K562 (cell line): Measurements from ENCODE around the gene NOTO. TPM values are rescaled to one million over a fixed set of nuclear protein-coding genes. Genes with fewer than 3 reads are reported as not detected.

Source experiments
- CBFB ChIP-seq: sonication (generic); formaldehyde crosslinking; IDR thresholded peaks from 2 replicates; pipeline ENCODE4 v1.4.0; 2020; ENCODE audit warnings: mild to moderate bottlenecking, missing genetic modification reagents
- EHMT2 ChIP-seq: fragments of 450-650 bp; IDR thresholded peaks from 2 replicates; pipeline ENCODE4 v1.6.1; 2018; ENCODE audit warnings: antibody characterized with exemption
- HMGXB4 ChIP-seq: sonication (generic); formaldehyde crosslinking; IDR thresholded peaks from 2 replicates; pipeline ENCODE4 v1.8.1; 2023; ENCODE audit warnings: mild to moderate bottlenecking, missing genetic modification reagents
- KDM5B ChIP-seq: fragments of 200-600 bp; sonication (generic); IDR thresholded peaks from 2 replicates; pipeline ENCODE4 v1.6.1; 2012; ENCODE audit warnings: low read depth, mild to moderate bottlenecking, moderate library complexity, low read length, control low read depth, inconsistent platforms; ENCODE audit not compliant: insufficient replicate concordance
- L3MBTL2 ChIP-seq: fragments of 450-650 bp; IDR thresholded peaks from 2 replicates; pipeline ENCODE4 v1.6.1; 2016; ENCODE audit warnings: mild to moderate bottlenecking, moderate library complexity
- LARP7 ChIP-seq: fragments of 450-650 bp; IDR thresholded peaks from 2 replicates; pipeline ENCODE4 v1.6.1; 2016
- MCM3 ChIP-seq: fragments of 450-650 bp; IDR thresholded peaks from 2 replicates; pipeline ENCODE4 v1.6.1; 2016
- PCBP1 ChIP-seq: fragments of 200-400 bp; formaldehyde crosslinking; IDR thresholded peaks from 2 replicates; pipeline ENCODE4 v1.6.1; 2018; ENCODE audit warnings: mild to moderate bottlenecking, low read depth, low read length; ENCODE audit not compliant: poor library complexity, severe bottlenecking
- RBFOX2 ChIP-seq: fragments of 200-400 bp; formaldehyde crosslinking; IDR thresholded peaks from 2 replicates; pipeline ENCODE4 v1.6.1; 2017; ENCODE audit warnings: low read depth, mild to moderate bottlenecking, low read length, moderate library complexity
- RBM15 ChIP-seq: fragments of 200-400 bp; formaldehyde crosslinking; IDR thresholded peaks from 2 replicates; pipeline ENCODE4 v1.6.1; 2018; ENCODE audit warnings: mild to moderate bottlenecking, low read length, moderate library complexity; ENCODE audit not compliant: insufficient read depth
- RFX7 ChIP-seq: fragments of 250-450 bp; sonication (Bioruptor Pico); IDR thresholded peaks from 2 replicates; pipeline ENCODE4 v1.5.1; 2021; ENCODE audit warnings: mild to moderate bottlenecking
- TAF9B ChIP-seq: fragments of 450-650 bp; IDR thresholded peaks from 2 replicates; pipeline ENCODE4 v1.6.1; 2018; ENCODE audit warnings: mild to moderate bottlenecking; ENCODE audit not compliant: partially characterized antibody
- ZNF311 ChIP-seq: fragments of 250-450 bp; sonication (Bioruptor Pico); IDR thresholded peaks from 2 replicates; pipeline ENCODE4 v1.4.0; 2020; ENCODE audit warnings: mild to moderate bottlenecking, moderate library complexity
- ZNF408 ChIP-seq: fragments of 250-450 bp; sonication (Bioruptor Pico); IDR thresholded peaks from 2 replicates; pipeline ENCODE4 v1.4.0; 2020; ENCODE audit warnings: low read depth, mild to moderate bottlenecking, moderate library complexity
- ZNF583 ChIP-seq: fragments of 250-450 bp; sonication (Bioruptor Pico); IDR thresholded peaks from 2 replicates; pipeline ENCODE4 v1.4.0; 2020
- polyA plus RNA-seq, 8 experiments: library from polyadenylated mRNA; depleted of rRNA in 4 of 8; stranded (reverse) in 5 of 8; unstranded in 3 of 8; fragments of >200 nt; fragmentation: Nextera tagmentation in 2 of 8; fragmentation: Illumina TruSeq in 1 of 8; extraction: Ambion mirVana in 2 of 8; extraction: Trizol in 1 of 8; gene quantifications; 2 replicates each; pipeline versions ENCODE4 v1.2.1 to v1.2.3, GENCODE V29; 2011 to 2014; ENCODE audit warnings: inconsistent platforms in 1 of 8, missing spikeins in 1 of 8
- total RNA-seq, 7 experiments: library from RNA; depleted of rRNA in 6 of 7; stranded (reverse); fragments of >200 nt in 6 of 7; fragmentation: Illumina TruSeq in 2 of 7; extraction: Trizol in 2 of 7; gene quantifications; 2 replicates each; pipeline versions ENCODE4 v1.2.1 to v1.2.3, GENCODE V29; 2011 to 2021; ENCODE audit warnings: low replicate concordance in 1 of 7
- TF ChIP-seq, protein P1 (sequence below), 3 experiments: IDR thresholded peaks in 2 of 3; conservative IDR thresholded peaks in 1 of 3; 2 replicates each; pipeline ENCODE4 v1.5.1; 2011 to 2012; ENCODE audit warnings: low read length in 3 of 3, mild to moderate bottlenecking in 3 of 3, control low read depth in 2 of 3, improper control_type of control experiment in 1 of 3, inconsistent platforms in 1 of 3, low read depth in 1 of 3, mixed read lengths in 1 of 3, moderate library complexity in 1 of 3; ENCODE audit not compliant: insufficient read depth in 2 of 3
- TF ChIP-seq, protein P2 (sequence below): fragments of 450-650 bp; IDR thresholded peaks from 2 replicates; pipeline ENCODE4 v1.6.1; 2016; ENCODE audit warnings: borderline replicate concordance
- TF ChIP-seq, protein P3 (sequence below): fragments of 250-450 bp; sonication (Bioruptor Pico); IDR thresholded peaks from 2 replicates; pipeline ENCODE4 v1.4.0; 2020

The NOTO gene
- total and polyA plus RNA-seq, 9 of the 15 experiments (the other 6 are each of a cell fraction or from before 2014, with no cell fraction given): not detected

DNA sequence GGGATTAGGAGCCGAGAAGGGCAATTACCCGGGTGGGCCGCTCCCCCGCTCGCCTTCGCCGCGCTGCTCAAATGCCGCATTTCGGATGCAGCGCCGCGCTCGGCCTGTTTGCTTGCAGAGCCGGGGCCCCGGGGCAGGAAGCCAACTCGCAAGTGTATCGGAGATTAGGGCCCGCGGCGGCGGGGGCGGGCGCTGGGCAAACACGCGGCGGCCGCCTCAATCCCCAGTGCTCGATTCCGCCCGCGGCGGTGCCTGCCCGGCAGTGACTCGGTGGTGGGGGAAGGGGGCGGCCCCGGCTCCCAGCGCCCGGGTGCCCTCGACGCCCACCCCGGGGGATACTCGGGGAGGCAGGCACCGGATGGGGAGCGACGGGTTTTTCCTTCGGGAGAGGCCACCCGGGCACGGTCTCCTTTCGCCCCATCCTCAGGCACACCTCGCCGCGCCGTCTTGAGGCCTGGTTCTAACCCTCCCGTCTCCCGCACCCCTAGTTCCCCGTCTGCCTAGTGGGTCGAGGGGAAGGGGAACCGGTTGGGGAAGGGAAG lies 26.6 kb upstream of the NOTO start (continued):
- TF ChIP-seq HMGXB4 (CRISPR knock-in tag): no peak
- TF ChIP-seq ZNF408 (CRISPR knock-in tag): no peak
- TF ChIP-seq EHMT2: no peak
- TF ChIP-seq RBFOX2: peak; percentile 80
- TF ChIP-seq, protein P1, sequence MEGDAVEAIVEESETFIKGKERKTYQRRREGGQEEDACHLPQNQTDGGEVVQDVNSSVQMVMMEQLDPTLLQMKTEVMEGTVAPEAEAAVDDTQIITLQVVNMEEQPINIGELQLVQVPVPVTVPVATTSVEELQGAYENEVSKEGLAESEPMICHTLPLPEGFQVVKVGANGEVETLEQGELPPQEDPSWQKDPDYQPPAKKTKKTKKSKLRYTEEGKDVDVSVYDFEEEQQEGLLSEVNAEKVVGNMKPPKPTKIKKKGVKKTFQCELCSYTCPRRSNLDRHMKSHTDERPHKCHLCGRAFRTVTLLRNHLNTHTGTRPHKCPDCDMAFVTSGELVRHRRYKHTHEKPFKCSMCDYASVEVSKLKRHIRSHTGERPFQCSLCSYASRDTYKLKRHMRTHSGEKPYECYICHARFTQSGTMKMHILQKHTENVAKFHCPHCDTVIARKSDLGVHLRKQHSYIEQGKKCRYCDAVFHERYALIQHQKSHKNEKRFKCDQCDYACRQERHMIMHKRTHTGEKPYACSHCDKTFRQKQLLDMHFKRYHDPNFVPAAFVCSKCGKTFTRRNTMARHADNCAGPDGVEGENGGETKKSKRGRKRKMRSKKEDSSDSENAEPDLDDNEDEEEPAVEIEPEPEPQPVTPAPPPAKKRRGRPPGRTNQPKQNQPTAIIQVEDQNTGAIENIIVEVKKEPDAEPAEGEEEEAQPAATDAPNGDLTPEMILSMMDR (IDR thresholded peaks at IDR 0.05 in 2 of 3, conservative IDR thresholded peaks at IDR 0.05 in 1 of 3; ENCODE audit: insufficient read depth in 2 of 3, low read depth in 1 of 3, low read length in 3 of 3): peak in 2 of 3 experiments; percentile 22 to 33; a peak in 2 of 6 replicates
- TF ChIP-seq ZNF311 (CRISPR knock-in tag): no peak
- peak; percentile 38 for TF ChIP-seq PCBP1
- no peak for TF ChIP-seq RFX7
- TF ChIP-seq, protein P2, sequence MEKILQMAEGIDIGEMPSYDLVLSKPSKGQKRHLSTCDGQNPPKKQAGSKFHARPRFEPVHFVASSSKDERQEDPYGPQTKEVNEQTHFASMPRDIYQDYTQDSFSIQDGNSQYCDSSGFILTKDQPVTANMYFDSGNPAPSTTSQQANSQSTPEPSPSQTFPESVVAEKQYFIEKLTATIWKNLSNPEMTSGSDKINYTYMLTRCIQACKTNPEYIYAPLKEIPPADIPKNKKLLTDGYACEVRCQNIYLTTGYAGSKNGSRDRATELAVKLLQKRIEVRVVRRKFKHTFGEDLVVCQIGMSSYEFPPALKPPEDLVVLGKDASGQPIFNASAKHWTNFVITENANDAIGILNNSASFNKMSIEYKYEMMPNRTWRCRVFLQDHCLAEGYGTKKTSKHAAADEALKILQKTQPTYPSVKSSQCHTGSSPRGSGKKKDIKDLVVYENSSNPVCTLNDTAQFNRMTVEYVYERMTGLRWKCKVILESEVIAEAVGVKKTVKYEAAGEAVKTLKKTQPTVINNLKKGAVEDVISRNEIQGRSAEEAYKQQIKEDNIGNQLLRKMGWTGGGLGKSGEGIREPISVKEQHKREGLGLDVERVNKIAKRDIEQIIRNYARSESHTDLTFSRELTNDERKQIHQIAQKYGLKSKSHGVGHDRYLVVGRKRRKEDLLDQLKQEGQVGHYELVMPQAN: no peak
- no peak for TF ChIP-seq MCM3
- no peak for TF ChIP-seq KDM5B
- no peak for TF ChIP-seq LARP7
- TF ChIP-seq L3MBTL2: peak; percentile 95
- no peak for TF ChIP-seq RBM15
- no peak for TF ChIP-seq CBFB
- TF ChIP-seq TAF9B: no peak
- no peak for TF ChIP-seq ZNF583 (CRISPR knock-in tag)
- TF ChIP-seq, protein P3, sequence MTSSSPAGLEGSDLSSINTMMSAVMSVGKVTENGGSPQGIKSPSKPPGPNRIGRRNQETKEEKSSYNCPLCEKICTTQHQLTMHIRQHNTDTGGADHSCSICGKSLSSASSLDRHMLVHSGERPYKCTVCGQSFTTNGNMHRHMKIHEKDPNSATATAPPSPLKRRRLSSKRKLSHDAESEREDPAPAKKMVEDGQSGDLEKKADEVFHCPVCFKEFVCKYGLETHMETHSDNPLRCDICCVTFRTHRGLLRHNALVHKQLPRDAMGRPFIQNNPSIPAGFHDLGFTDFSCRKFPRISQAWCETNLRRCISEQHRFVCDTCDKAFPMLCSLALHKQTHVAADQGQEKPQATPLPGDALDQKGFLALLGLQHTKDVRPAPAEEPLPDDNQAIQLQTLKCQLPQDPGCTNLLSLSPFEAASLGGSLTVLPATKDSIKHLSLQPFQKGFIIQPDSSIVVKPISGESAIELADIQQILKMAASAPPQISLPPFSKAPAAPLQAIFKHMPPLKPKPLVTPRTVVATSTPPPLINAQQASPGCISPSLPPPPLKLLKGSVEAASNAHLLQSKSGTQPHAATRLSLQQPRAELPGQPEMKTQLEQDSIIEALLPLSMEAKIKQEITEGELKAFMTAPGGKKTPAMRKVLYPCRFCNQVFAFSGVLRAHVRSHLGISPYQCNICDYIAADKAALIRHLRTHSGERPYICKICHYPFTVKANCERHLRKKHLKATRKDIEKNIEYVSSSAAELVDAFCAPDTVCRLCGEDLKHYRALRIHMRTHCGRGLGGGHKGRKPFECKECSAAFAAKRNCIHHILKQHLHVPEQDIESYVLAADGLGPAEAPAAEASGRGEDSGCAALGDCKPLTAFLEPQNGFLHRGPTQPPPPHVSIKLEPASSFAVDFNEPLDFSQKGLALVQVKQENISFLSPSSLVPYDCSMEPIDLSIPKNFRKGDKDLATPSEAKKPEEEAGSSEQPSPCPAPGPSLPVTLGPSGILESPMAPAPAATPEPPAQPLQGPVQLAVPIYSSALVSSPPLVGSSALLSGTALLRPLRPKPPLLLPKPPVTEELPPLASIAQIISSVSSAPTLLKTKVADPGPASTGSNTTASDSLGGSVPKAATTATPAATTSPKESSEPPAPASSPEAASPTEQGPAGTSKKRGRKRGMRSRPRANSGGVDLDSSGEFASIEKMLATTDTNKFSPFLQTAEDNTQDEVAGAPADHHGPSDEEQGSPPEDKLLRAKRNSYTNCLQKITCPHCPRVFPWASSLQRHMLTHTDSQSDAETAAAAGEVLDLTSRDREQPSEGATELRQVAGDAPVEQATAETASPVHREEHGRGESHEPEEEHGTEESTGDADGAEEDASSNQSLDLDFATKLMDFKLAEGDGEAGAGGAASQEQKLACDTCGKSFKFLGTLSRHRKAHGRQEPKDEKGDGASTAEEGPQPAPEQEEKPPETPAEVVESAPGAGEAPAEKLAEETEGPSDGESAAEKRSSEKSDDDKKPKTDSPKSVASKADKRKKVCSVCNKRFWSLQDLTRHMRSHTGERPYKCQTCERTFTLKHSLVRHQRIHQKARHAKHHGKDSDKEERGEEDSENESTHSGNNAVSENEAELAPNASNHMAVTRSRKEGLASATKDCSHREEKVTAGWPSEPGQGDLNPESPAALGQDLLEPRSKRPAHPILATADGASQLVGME (CRISPR knock-in tag): no peak
